SK-MEL-5 (cell line): ENCODE measurements around the gene KCNH1. TPM values are rescaled to one million over a fixed set of nuclear protein-coding genes. Genes with fewer than 3 reads are reported as not detected.

ENCODE experiments used
- DNase-seq: peaks from one replicate; pipeline ENCODE4 v3.0.0-alpha.2; 2016; ENCODE audit warnings: low read depth, low spot score
- in situ Hi-C: cut with HindIII; loops from 2 replicates; pipeline ENCODE4 v1.10.0; 2016; ENCODE audit warnings: low sequenced_read_pairs, high pct_unique_total_duplicates, low pct_unique_long_range_greater_than_20kb
- total RNA-seq: library from RNA; depleted of rRNA; stranded (reverse); fragments of >200 nt; shearing (Covaris generic); gene quantifications from 2 replicates; pipeline ENCODE4 v1.2.3, GENCODE V29; 2014

The KCNH1 gene
- total RNA-seq, 1 experiment from 2014 or later: 8.0 TPM

DNA sequence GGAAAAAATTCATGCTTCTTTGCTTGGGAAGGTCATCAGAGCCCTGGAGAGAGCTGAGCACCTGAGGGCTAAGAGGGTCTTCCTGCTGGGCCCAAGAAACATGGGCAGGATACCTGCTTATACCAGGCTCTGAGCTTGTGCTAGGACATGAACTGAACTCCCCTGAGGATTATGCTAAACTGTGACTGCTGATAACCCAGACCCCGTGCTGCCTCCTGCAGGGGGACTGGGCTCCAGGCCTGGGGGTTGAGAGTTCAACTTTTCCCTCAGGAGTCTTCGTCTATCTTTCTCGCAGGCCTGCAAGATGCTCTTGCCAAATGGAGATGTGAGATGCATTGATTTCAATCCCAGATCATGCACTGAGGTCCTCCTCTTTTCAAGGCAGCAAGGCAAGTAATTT lies 436.8 kb downstream of the KCNH1 start:
- in situ Hi-C loops: no loop called here
- no peak for DNase-seq

DNA sequence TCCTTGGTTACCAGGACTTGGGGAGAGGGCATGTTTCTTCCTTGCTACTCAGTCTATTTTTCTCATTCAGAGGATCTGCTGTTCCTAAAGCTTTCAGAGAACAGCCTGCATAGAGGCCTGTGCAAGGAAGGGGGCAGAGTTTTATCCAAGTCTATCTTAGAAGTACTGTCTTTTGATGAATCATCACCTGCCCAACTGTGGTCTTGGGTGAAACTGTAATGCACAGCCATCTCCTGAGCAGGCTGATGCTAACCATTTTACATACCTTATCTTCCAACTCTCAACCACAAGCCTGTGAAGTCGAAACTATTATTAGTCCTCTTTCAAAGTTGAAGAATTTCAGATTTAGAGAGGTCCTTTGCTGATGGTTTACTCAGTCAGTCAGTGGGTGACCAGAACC lies 437.2 kb downstream of the KCNH1 start:
- DNase-seq: no peak
- in situ Hi-C loops: no loop called here

DNA sequence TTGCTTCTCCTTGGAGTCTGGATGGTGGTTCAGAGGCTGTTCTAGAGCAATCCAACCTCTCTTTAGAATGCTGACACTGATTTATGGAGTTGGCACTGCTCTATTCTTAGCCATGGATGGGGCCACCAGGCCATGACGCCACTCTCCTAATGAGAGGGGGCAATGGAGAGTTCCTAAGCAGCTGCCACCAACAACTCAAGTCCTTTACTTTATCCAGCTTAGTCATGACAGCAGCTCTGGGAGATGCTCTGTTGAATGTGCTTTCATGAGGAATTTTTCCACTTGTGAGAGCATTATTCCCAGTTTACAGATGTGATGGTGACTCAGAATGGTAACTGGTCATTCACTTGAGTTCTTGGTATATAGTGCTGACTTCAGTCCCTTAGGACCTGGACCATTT lies 438.9 kb downstream of the KCNH1 start:
- in situ Hi-C loops: no loop called here
- no peak for DNase-seq

DNA sequence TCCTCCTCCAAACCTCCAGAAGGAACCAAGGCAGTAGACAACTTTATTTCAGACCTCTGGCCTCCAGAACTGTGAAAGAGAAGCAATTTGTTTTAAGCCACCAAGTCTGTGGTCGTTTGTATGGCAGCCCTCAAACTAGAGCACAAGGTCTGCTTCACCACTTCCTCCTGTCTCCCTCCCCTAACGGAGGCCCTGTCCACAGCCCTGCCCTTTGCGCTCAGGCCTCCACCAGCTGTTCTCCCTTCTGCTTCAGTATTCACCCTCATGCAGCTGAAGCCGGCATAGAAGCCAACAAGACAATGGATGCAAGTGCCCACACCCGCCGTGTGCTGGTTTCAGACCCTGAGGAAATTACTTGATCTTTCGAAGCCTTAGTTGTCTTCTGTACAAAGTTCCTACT lies 441.2 kb downstream of the KCNH1 start:
- in situ Hi-C loops: no loop called here
- no peak for DNase-seq

- DNase-seq: no peak
- in situ Hi-C loops: no loop called here
These were observed 442.8 kb downstream of the KCNH1 start for GRCh38 chr1:210691039-210691610.

GRCh38 chr1:210690236-210690635 lies 443.7 kb downstream of the KCNH1 start:
- no peak for DNase-seq
- in situ Hi-C loops: no loop called here

DNA sequence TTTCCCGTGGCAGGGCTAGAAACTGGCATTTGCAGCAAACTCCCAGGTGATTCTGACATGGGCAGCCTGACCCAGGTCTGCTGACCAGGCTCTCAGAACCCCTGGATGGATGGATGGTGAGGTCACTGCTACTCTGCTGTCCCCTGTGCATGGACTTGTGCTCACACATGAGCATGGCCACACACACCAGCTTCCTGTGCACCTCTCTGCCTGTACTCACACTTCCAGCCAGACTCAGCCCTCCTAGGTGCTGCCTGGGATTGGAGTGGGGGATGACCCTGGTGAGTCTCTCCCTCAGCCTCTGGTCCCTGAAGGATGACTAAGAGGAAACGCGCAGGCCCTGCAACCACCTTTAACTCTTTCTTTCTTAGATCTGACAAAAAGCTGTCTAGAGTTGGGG lies 444.1 kb downstream of the KCNH1 start:
- in situ Hi-C loops: no loop called here
- no peak for DNase-seq

- in situ Hi-C loops: no loop called here
- no peak for DNase-seq
These were observed 445.3 kb downstream of the KCNH1 start for GRCh38 chr1:210688512-210689234.

GRCh38 chr1:210687582-210688279 lies 446.2 kb downstream of the KCNH1 start:
- in situ Hi-C loops: no loop called here
- no peak for DNase-seq

GRCh38 chr1:210686841-210687240 lies 447.1 kb downstream of the KCNH1 start:
- DNase-seq: no peak
- in situ Hi-C loops: no loop called here

GRCh38 chr1:210685295-210685650 lies 448.7 kb downstream of the KCNH1 start:
- DNase-seq: no peak
- in situ Hi-C loops: no loop called here

DNA sequence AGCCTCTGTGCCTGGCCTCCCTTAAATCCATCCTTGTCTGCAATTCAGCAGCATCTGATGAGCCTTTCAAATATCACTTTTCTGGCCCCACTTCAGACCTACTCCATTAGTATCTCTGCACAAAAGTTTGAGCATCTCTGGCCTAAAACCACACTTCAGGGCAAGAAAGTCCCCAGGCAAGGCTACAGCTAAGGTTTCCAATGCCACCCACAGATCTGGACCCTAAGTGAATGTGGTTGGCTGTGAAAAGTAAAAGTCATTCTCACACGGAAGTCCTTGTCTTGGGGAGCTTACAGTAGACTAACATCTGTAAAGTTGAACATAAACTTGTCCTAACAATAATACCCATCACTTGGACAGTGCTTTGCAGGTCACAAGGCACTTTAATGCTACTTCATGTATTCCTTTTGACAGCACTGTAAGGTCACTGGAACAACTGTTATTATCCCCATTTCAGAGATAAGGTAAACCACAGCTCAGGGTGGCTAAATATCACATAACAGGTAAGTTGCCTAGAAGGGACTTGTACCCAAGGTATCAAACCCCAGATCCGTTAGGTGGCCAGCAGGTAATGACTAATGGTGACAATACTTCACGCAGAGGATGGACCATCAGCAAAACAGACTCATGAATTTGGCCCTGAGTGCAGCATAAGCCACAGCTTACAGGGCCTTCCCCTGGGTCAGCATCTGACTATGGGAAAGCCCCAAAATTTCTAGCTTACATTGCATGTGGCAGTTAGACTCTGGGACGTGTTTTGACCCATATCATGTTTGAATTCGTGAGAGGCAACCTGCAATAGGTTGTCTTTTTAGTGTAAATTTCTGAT lies 449.3 kb downstream of the KCNH1 start:
- in situ Hi-C loops: no loop called here

DNA sequence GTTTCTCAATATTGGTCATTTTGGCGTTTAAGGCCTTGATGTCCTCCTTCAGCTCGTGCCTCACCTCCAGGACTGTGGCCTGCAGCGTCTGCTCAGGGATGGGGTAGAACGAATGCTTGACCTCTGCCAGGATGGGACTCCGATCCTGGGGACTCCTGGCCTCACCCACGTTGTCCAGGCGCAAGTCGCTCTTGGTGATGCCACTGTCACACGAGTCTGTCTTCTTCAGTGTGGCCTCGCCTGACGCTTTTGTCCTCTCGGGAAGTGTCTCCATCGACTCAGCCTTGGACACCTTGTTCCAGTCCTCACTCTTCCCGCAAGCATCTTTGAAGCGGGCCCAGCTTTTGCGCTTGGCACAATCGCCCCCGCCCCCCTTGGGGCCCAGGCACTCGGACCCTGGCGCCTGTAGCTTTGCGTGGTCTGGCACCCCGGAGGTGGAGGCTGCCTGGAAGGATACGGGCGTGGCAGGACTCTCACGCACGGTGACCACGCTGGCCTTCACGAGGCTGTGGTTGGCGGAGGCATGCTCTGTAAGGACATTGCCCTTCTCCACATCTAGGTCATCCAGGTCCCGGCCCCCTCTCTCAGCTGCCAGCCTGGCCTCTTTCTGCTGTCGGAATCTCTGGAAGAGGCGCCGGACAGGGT lies 450.4 kb downstream of the KCNH1 start:
- no peak for DNase-seq
- in situ Hi-C loops: no loop called here

More for the DNA sequence above, 449.3 kb downstream of the KCNH1 start:
- DNase-seq: no peak

GRCh38 chr1:210681158-210681557 lies 452.8 kb downstream of the KCNH1 start:
- in situ Hi-C loops: no loop called here

GRCh38 chr1:210678306-210678705 lies 455.6 kb downstream of the KCNH1 start:
- in situ Hi-C loops: no loop called here
- DNase-seq: no peak

More at GRCh38 chr1:210681158-210681557, 452.8 kb downstream of the KCNH1 start:
- DNase-seq: no peak

DNA sequence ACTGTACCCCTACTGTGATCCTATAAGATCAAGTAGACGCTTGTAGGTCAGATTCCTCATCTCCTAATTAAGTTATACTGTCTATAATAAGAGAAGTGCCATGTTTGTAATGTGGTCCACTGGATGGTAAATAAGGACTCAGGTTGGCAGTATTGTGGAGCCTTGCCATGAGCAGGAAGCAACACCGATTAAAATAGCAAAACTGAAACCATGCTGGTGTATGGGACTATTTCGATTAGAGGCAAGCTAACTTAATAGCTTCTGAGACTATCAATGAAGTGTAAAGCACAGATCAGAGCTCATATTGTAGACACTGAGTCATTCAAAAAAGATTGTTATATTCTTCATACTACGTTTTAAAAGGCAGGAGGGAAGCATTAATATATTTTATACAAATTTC lies 456.4 kb downstream of the KCNH1 start:
- in situ Hi-C loops: no loop called here
- DNase-seq: no peak

DNA sequence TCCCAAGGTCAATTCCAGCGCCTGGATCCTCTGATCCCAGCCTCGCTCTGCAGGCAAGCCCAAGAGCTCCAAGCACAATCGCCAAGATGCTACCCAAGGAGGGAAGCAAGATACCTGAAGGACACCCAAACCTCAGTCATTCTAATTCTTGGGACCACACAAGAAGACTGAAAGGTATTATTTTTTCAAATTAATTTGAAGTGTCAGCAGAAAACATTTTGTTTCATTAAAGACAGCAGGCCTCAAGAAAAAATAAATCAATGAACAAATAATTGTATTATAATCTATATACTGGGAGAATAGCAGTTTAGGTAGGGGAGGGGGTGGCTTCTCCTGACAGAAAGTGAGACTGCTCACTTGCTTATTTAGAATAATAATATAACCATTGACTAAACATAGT lies 457.4 kb downstream of the KCNH1 start:
- in situ Hi-C loops: no loop called here
- no peak for DNase-seq

- no peak for DNase-seq
- in situ Hi-C loops: no loop called here
These were observed 459.8 kb downstream of the KCNH1 start for GRCh38 chr1:210674151-210674550.
